Measurements from ENCODE around the gene HGFAC. TPM values are rescaled to one million over a fixed set of nuclear protein-coding genes. Genes with fewer than 3 reads are reported as not detected.

HGFAC gene
- total RNA-seq, 4 donors from 2014 or later = not detected

GRCh38 chr4:3436048-3436797 is 5.5 kb upstream of the HGFAC start:
- H3K4me3 ChIP-seq = no peak overlapping the region
- TF ChIP-seq POLR2AphosphoS5 (IDR thresholded peaks at IDR 0.05) = no peak
- TF ChIP-seq CTCF (IDR thresholded peaks at IDR 0.05) = no peak
- peaks cover 43% of the 10 kb centered on the region for H3K4me1 ChIP-seq
- no peak for DNase-seq (ENCODE audit: low spot score in 2 of 2)
- peaks cover 8% of the 10 kb centered on the region for H3K36me3 ChIP-seq
- no peaks in the 10 kb centered on the region for H3K27me3 ChIP-seq
- H3K9me3 ChIP-seq = no peaks in the 10 kb centered on the region
- 91% methylated on average over 4 of the region's 22 CpGs for WGBS
- H3K27ac ChIP-seq = no peak overlapping the region

- no peak overlapping the region for H3K4me3 ChIP-seq
- H3K4me1 ChIP-seq = peaks cover 43% of the 10 kb centered on the region
- no peak for DNase-seq (ENCODE audit: low spot score in 2 of 2)
- no peaks in the 10 kb centered on the region for H3K9me3 ChIP-seq
- WGBS = 70% methylated on average over 3 of the region's 19 CpGs
- peaks cover 4% of the 10 kb centered on the region for H3K36me3 ChIP-seq
- TF ChIP-seq POLR2AphosphoS5 (IDR thresholded peaks at IDR 0.05) = peak in 2 of 3 donors; percentile 50 to 79
- TF ChIP-seq EP300 (IDR thresholded peaks at IDR 0.05) = no peak
- H3K27ac ChIP-seq = no peak overlapping the region
- H3K27me3 ChIP-seq = no peaks in the 10 kb centered on the region
Measured at GRCh38 chr4:3436798-3437581, 4.8 kb upstream of the HGFAC start.

- H3K27ac ChIP-seq = no peak overlapping the region
- H3K4me3 ChIP-seq = no peak overlapping the region
- WGBS = 60% methylated on average over 6 of the region's 9 CpGs
- H3K27me3 ChIP-seq = no peaks in the 10 kb centered on the region
- H3K4me1 ChIP-seq = peaks cover 43% of the 10 kb centered on the region
- peaks cover 4% of the 10 kb centered on the region for H3K36me3 ChIP-seq
- TF ChIP-seq POLR2AphosphoS5 (IDR thresholded peaks at IDR 0.05) = no peak
- TF ChIP-seq EP300 (IDR thresholded peaks at IDR 0.05) = no peak
- TF ChIP-seq POLR2A (IDR thresholded peaks at IDR 0.05) = no peak
- no peak for TF ChIP-seq CTCF (IDR thresholded peaks at IDR 0.05)
- H3K9me3 ChIP-seq = no peaks in the 10 kb centered on the region
- no peak for DNase-seq (ENCODE audit: low spot score in 2 of 2)
Measured at GRCh38 chr4:3437582-3437936, 4.2 kb upstream of the HGFAC start.

GRCh38 chr4:3437998-3438846 is 3.5 kb upstream of the HGFAC start:
- WGBS = 40% methylated on average over 11 of the region's 28 CpGs
- no peak overlapping the region for H3K27ac ChIP-seq

GRCh38 chr4:3438847-3439180 is 3.0 kb upstream of the HGFAC start:
- TF ChIP-seq POLR2AphosphoS5 (IDR thresholded peaks at IDR 0.05) = no peak
- TF ChIP-seq POLR2A (IDR thresholded peaks at IDR 0.05) = no peak
- TF ChIP-seq CTCF (IDR thresholded peaks at IDR 0.05) = no peak
- TF ChIP-seq EP300 (IDR thresholded peaks at IDR 0.05) = no peak
- H3K27me3 ChIP-seq = no peaks in the 10 kb centered on the region
- WGBS = 67% methylated on average over 7 of the region's 10 CpGs
- no peaks in the 10 kb centered on the region for H3K36me3 ChIP-seq
- peaks cover 50% of the 10 kb centered on the region for H3K4me1 ChIP-seq
- no peaks in the 10 kb centered on the region for H3K9me3 ChIP-seq
- no peak for DNase-seq (ENCODE audit: low spot score in 2 of 2)
- H3K4me3 ChIP-seq = no peak overlapping the region
- H3K27ac ChIP-seq = no peak overlapping the region

More at GRCh38 chr4:3437998-3438846, 3.5 kb upstream of the HGFAC start:
- DNase-seq (ENCODE audit: low spot score in 2 of 2) = no peak
- Histone ChIP-seq H3K9me3 (no peaks in the 10 kb centered on the region), H3K27me3 (no peaks in the 10 kb centered on the region), H3K4me3 (no peak overlapping the region), H3K36me3 (peaks cover under 1% of the 10 kb centered on the region), H3K4me1 (peaks cover 45% of the 10 kb centered on the region)
- TF ChIP-seq CTCF (IDR thresholded peaks at IDR 0.05) = no peak
- no peak for TF ChIP-seq POLR2AphosphoS5 (IDR thresholded peaks at IDR 0.05)
- no peak for TF ChIP-seq EP300 (IDR thresholded peaks at IDR 0.05)
- no peak for TF ChIP-seq POLR2A (IDR thresholded peaks at IDR 0.05)

Data from suprapubic skin (tissue), 4 donors.